Hepatocyte (in vitro differentiated cells): Measurements from ENCODE around the gene MED13L.

Experiments
- EZH2 ChIP-seq: fragments of 200-600 bp; sonication (generic); IDR thresholded peaks from 2 replicates; pipeline ENCODE4 v1.6.1; 2016; ENCODE audit warnings: antibody characterized with exemption, mild to moderate bottlenecking, borderline replicate concordance
- TF ChIP-seq, protein P1 (sequence below): fragments of 200-600 bp; sonication (generic); IDR thresholded peaks from 2 replicates; pipeline ENCODE4 v1.5.1; 2016; ENCODE audit warnings: antibody characterized with exemption, mild to moderate bottlenecking; ENCODE audit not compliant: poor library complexity

DNA sequence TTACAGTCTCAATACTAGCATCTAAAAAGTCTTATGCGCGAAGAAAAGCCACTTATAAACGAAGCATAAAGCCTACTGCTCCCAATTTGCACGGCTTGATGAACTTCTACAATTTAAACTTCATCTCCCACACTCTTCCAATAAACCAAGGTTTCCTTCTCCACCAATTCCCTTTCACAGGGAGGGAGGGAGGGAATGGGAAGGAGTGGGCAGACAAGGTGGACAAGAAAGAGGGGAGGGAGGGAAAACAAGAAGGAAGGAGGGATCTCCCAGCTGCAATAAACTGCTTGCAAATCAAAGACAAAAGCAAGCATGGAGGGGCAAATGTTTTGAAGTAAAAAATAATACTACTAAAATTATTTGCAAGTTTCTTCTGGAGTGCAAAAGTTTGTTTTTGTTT is 64.5 kb downstream of the MED13L start:
- TF ChIP-seq, protein P1, sequence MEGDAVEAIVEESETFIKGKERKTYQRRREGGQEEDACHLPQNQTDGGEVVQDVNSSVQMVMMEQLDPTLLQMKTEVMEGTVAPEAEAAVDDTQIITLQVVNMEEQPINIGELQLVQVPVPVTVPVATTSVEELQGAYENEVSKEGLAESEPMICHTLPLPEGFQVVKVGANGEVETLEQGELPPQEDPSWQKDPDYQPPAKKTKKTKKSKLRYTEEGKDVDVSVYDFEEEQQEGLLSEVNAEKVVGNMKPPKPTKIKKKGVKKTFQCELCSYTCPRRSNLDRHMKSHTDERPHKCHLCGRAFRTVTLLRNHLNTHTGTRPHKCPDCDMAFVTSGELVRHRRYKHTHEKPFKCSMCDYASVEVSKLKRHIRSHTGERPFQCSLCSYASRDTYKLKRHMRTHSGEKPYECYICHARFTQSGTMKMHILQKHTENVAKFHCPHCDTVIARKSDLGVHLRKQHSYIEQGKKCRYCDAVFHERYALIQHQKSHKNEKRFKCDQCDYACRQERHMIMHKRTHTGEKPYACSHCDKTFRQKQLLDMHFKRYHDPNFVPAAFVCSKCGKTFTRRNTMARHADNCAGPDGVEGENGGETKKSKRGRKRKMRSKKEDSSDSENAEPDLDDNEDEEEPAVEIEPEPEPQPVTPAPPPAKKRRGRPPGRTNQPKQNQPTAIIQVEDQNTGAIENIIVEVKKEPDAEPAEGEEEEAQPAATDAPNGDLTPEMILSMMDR = no peak
- no peak for TF ChIP-seq EZH2
